Stimulated activated CD8-positive, alpha-beta memory T cell treated with anti-CD3 and anti-CD28 coated beads, Interleukin-15, amount 100 ng/mL, for 24 hours (primary cell): ENCODE measurements around the gene FLRT1.

Source experiments
- DNase-seq: peaks from one replicate; pipeline ENCODE4 v3.0.0-alpha.2; 2020; ENCODE audit warnings: low read depth

FLRT1 gene

GRCh38 chr11:64035576-64035975, at the start of gene FLRT1:
FLRT1 (plus strand) TSS chr11:64035931; CDS start chr11:64116268, 80,337 bp downstream.
- DNase-seq: no peak

GRCh38 chr11:63986156-63986931, 49.4 kb upstream of the FLRT1 start, which contains the start of gene OTUB1:
OTUB1 (plus strand) TSS chr11:63986438; CDS start chr11:63986457, 19 bp downstream.
- peak; percentile 59 for DNase-seq

GRCh38 chr11:63986932-63987513, 48.7 kb upstream of the FLRT1 start:
- DNase-seq: no peak

DNA sequence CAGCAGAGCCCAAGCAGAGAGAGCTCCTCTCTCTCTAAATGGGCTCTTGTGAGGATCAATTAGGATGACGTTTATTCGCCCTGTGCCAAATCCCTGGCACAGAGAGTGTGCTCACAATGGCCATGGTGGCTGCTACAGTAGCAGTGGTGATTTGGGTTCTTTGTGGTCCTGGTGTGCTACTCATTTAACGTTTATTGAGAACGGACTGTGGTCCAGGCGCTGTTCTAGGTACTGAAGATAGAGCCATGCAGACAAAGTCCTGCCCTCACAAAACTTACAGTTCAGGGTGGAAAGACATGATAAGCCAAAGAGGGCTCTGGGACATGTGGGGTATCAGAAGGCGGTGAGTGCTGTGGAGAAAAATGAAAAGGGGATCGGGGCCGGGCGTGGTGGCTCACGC, 44.2 kb upstream of the FLRT1 start:
- no peak for DNase-seq

DNA sequence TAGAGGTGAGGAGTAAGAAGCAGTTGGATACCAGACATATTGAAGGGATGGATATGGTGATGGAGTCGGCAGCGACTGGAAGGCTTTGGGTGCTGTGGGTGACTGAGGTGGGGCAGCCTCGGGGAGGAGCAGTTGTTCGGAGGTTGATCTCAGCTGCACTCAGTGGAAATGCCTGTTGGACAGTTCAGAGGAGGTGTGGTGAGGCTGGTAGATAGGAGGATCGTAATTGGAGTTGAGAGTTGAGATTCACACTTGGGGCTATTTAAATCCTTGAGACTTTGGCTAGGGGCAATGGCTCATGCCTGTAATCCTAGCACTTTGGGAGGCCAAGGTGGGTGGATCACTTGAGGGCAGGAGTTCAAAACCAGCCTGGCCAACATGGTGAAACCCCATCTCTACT, 42.6 kb upstream of the FLRT1 start:
- DNase-seq: no peak

GRCh38 chr11:63993993-63994392, 41.7 kb upstream of the FLRT1 start:
- DNase-seq: no peak

DNA sequence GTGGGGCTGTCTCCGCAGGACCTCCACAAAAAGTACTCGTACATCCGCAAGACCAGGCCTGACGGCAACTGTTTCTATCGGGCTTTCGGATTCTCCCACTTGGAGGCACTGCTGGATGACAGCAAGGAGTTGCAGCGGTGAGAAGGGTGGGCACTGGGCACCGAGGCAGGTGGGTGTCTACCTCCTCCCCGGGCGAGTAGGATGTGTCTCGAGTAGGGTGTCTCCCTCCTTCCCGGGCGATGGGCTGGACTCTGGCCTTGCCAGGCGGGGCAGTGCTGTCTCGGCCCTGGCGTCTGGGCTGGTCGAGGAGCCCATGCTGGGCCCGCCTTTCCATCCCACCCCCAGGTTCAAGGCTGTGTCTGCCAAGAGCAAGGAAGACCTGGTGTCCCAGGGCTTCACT, 39.2 kb upstream of the FLRT1 start:
- DNase-seq: no peak

- no peak for DNase-seq
Observed at GRCh38 chr11:63997104-63997700, 38.5 kb upstream of the FLRT1 start.

GRCh38 chr11:63997801-63998337, 37.9 kb upstream of the FLRT1 start:
- DNase-seq: no peak

- DNase-seq: no peak
Observed at GRCh38 chr11:63998558-63999348, 37.0 kb upstream of the FLRT1 start.

- DNase-seq: peak; percentile 26
Observed at GRCh38 chr11:63999349-64000025, 36.2 kb upstream of the FLRT1 start.

DNA sequence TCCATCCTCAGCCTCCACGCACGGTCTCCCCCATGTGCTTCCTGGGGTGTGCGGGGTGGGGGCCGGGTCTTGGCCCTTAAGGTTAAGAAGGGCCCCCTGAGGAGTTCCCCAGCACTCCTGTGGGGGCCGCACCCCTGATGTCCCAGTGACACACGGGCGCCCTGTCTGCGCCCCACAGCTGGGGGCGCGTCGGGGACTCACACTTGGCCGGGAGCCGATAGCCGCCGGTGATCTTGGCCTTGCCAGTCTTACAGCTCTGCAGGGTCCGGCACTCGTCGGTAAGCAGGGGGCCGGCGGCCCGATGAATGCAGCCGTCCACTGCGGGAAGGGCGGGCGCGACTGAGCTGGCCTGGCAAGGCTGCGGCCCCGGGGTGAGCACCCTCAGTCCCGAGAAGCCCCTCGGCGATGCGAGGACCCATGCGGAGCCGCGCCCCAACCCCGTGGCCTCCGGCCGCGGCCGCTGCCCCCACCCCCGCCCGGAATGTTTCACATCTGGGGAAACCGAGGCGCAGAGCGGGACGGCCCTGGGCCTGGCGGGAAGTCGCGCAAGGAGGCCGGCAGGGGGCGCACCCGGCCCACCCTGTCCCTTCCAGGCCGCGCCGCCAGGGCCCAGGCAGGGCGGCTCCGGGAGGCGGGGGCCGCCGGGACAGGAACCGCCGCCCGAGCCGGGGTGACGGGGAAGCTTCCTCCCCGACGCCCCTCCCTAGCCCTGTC, 35.5 kb upstream of the FLRT1 start:
- peak; percentile 52 for DNase-seq

- DNase-seq: no peak
Observed at GRCh38 chr11:64000740-64001483, 34.8 kb upstream of the FLRT1 start.

- no peak for DNase-seq
Observed at GRCh38 chr11:64001484-64002420, 34.0 kb upstream of the FLRT1 start.

- no peak for DNase-seq
Observed at GRCh38 chr11:64003807-64004589, 31.7 kb upstream of the FLRT1 start.

- no peak for DNase-seq
Observed at GRCh38 chr11:64004590-64004984, 31.1 kb upstream of the FLRT1 start.

- DNase-seq: no peak
Observed at GRCh38 chr11:64005691-64006090, 30.0 kb upstream of the FLRT1 start.

DNA sequence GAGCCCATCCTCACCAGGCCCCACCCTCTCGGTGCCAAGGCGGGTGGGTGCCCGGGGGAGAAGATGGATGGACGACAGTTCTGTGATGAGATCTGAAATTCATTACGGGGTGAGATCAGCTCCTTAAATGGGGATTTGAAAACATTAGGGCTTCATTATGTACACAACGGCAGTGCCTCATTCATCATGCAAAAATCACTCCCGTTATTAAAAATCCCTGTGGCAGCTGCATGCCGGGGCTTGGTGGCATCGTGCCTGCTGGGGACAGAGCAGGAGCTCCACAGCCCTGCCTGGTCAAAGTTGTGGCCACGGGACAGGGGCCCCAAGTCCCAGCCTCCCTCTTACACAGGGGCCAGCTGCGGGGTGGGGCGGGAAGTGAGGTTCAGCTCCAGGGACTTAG, 29.3 kb upstream of the FLRT1 start:
- DNase-seq: no peak
